SK-MEL-5 (cell line): Measurements from ENCODE around the gene KIFC1. TPM values are rescaled to one million over a fixed set of nuclear protein-coding genes. Genes with fewer than 3 reads are reported as not detected.
A peak's percentile ranks its signal among the peaks of the same experiment; 100 is the strongest.

Experiments
- DNase-seq: peaks from one replicate; pipeline ENCODE4 v3.0.0-alpha.2; 2016; ENCODE audit warnings: low read depth, low spot score
- in situ Hi-C: cut with HindIII; loops from 2 replicates; pipeline ENCODE4 v1.10.0; 2016; ENCODE audit warnings: low sequenced_read_pairs, high pct_unique_total_duplicates, low pct_unique_long_range_greater_than_20kb
- total RNA-seq: library from RNA; depleted of rRNA; stranded (reverse); fragments of >200 nt; shearing (Covaris generic); gene quantifications from 2 replicates; pipeline ENCODE4 v1.2.3, GENCODE V29; 2014

The KIFC1 gene
- total RNA-seq, 1 experiment from 2014 or later: 23.9 TPM

DNA sequence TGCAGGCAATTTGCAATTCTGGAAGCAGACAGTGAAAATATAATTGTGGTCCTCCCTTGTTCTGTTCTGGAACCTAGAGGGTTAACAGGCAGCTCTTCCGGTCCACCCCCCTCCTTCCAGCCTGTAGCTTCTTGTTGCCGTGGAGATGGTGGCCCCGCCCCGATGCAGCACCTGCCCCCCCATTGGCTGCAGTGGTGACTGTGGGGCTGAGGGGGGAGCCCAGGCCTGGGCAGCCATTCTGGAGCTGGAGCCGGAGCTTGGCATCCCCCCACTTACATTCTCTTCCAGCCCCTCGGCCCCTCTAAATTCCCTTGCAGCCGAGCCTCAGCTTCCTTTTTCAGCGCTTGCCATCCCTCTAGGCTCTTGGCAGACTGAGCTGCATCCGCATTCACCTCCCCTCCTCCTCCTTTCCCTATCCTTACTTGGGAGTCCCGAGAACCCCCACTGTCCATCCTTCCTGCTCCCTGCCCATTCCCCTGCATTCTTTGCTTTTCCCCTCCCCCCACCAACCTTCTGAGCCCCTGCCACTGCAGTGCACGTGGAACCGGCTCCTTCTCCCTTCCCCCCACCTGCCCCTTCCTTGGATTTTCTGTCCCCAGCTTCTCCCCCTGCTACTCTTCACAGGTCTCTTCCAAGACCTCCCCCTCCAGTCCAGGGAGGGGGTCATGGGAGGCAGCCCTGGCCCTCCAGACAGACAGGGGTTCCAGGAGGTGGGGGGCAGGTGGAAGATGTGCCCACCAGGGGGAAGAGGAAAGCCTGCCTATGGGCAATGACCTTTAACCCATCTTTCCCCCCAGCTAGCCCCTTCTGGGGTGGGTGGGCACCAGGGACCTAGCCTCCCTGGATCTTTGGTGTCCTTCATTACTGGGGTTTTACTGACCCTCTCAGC, 39.6 kb downstream of the KIFC1 start:
- in situ Hi-C loops: no loop called here
- DNase-seq: peak; percentile 58

GRCh38 chr6:33431880-33432541, 40.4 kb downstream of the KIFC1 start:
- in situ Hi-C loops: no loop called here
- DNase-seq: no peak

GRCh38 chr6:33432546-33432945, 40.9 kb downstream of the KIFC1 start:
- no peak for DNase-seq
- in situ Hi-C loops: no loop called here

- no peak for DNase-seq
- in situ Hi-C loops: no loop called here
These were observed 41.4 kb downstream of the KIFC1 start for GRCh38 chr6:33433001-33433543.

DNA sequence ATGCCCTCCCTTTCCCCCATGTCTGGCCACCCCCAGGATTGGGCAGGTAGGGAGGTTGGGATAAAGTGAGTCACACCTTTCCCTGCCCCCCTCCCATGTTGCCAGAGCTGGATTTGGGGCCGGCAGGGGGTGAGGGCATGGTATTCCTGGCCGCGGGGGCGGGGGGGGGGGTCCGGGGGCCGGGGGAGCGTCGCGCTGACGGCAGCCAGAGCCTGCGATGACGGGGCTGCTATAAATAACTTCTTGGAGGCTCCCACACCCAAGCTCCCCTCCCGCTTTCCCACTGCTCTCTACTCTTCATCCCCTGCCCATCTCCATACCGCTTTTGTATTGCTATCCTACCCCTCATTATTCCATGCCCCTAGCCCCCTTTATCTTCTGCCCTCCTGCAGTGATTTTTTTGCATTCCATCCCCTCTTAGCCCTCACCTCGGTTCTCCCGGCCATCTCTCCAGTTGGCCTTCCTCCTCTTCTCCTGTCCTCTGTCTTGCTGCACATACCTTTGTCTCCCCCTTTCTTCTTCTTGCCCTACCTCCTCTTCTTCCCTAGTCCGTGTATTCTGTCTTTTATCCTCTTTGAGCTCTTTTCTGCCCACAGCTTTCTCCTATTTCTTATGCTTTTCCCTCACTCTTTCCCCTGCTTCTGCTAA, 42.0 kb downstream of the KIFC1 start:
- DNase-seq: no peak
- in situ Hi-C loops: no loop called here

DNA sequence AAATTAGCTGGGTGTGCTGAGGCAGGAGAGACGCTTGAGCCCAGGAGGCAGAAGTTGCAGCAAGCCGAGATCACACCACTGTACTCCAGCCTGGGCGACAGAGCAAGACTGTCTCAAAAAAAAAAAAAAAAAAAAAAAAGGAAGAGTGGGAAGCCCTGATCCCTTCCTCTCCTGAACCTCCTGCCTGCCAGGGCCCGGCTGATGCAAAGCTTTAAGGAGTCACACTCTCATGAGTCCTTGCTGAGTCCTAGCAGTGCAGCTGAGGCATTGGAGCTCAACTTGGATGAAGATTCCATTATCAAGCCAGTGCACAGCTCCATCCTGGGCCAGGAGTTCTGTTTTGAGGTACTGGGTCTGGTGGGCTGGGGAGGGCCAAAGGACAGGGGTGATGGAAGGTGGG, 43.3 kb downstream of the KIFC1 start:
- in situ Hi-C loops: no loop called here
- no peak for DNase-seq

- in situ Hi-C loops: no loop called here
These were observed 46.0 kb downstream of the KIFC1 start for GRCh38 chr6:33437666-33438065.

GRCh38 chr6:33438978-33439594, 47.5 kb downstream of the KIFC1 start:
- DNase-seq: no peak
- in situ Hi-C loops: no loop called here

More at GRCh38 chr6:33437666-33438065, 46.0 kb downstream of the KIFC1 start:
- no peak for DNase-seq

DNA sequence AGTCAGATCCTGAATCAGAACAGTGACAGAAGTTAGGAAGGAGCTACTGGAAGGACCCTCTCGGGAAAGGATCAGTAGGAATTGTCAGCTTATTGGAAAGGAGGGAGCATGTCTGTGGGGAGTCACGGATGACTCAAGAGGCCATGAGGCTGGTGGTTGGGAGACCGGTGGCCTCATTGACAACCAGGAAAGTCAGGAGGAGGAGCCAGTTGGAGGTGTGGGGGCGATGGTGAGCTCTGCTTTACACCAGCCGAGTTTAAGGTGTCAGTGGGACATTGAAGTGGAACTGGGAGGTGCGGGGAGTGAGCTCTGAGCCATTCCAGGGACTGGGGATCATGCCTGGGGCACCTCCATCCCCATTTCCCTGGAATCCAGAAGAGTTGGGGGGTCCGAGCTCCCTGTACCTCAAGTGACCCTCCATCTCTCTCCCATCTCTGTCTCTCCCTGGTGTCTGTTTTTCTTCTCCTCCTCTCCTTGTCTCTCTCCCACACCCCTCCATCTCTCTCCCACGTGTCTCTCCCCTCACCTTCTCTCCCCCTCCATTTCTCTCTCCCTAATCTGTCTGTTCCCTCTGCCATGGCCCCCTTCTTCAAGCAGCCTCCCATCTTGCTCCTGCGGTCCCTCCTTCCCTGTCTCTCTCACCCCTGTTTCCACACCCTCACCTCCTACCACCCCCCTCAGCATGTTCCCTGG, 48.5 kb downstream of the KIFC1 start:
- in situ Hi-C loops: no loop called here
- no peak for DNase-seq

- DNase-seq: no peak
- in situ Hi-C loops: no loop called here
These were observed 49.2 kb downstream of the KIFC1 start for GRCh38 chr6:33440649-33441309.

GRCh38 chr6:33441457-33441856, 49.8 kb downstream of the KIFC1 start:
- in situ Hi-C loops: no loop called here
- DNase-seq: no peak

DNA sequence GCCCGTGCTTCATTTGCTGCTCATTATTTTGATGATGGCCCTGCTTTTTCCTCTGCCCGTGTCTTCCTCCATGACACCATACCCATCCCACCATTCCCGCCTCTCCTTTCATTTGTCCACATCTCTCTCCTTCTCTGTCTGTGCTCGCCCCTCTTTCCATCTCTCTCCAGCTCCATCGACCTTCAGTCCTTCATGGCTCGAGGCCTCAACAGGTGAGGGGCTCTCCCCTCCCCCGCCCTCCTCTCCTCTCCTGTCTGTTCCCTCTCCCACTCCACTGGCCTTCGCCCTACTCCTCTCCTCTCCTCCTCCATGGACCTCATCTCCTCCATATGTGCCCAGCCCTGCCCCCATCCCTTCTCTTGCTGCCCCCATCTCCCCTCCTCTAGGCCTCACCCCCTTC, 50.7 kb downstream of the KIFC1 start:
- no peak for DNase-seq
- in situ Hi-C loops: no loop called here

DNA sequence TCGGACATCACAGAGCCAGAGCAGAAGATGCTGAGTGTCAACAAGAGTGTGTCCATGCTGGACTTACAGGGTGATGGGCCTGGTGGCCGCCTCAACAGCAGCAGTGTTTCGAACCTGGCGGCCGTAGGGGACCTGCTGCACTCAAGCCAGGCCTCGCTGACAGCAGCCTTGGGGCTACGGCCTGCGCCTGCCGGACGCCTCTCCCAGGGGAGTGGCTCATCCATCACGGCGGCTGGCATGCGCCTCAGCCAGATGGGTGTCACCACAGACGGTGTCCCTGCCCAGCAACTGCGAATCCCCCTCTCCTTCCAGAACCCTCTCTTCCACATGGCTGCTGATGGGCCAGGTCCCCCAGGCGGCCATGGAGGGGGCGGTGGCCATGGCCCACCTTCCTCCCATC, 51.4 kb downstream of the KIFC1 start:
- no peak for DNase-seq
- in situ Hi-C loops: no loop called here

DNA sequence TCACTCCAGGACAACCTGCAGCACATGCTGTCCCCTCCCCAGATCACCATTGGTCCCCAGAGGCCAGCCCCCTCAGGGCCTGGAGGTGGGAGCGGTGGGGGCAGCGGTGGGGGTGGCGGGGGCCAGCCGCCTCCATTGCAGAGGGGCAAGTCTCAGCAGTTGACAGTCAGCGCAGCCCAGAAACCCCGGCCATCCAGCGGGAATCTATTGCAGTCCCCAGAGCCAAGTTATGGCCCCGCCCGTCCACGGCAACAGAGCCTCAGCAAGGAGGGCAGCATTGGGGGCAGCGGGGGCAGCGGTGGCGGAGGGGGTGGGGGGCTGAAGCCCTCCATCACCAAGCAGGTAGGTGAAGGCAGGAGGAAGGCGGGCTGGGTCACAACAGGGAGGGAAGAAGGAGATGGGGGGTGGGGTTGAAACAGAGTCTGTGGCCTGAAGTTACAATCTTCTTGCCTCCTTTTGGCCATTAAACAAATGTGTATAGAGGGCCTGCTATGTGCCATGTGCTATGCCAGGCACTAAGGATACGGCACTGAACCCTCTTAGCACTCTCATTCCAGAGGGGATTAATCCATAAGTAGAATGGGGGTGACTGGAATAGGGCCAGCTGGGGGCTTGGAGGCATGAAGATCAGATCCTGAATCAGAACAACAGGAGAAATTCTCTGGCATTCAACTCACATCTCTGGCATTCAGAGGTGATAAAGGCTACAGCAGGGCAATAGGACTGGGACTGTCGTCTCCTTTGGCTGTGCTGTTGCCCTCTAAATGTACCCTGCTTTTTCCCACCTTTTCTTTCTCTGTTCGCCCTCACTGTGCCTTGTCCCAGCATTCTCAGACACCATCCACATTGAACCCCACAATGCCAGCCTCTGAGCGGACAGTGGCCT, 52.2 kb downstream of the KIFC1 start:
- in situ Hi-C loops: no loop called here
- no peak for DNase-seq

GRCh38 chr6:33445119-33445603, 53.5 kb downstream of the KIFC1 start:
- in situ Hi-C loops: no loop called here
- DNase-seq: no peak

DNA sequence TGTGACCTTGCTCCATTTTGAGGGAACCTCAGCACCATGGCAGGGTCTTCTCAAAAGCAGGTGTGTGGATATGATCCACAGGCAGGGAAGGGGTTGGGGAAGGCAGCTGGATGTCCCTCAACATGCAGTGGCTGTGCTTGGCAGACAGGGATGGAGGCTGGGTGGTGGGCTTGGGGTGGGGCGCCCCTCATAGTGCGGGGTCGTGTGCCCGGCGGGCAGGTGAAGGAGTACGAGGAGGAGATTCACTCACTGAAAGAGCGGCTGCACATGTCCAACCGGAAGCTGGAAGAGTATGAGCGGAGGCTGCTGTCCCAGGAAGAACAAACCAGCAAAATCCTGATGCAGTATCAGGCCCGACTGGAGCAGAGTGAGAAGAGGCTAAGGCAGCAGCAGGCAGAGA, 54.7 kb downstream of the KIFC1 start:
- in situ Hi-C loops: no loop called here

More for the DNA sequence above, 54.7 kb downstream of the KIFC1 start:
- DNase-seq: no peak
